ENCODE data around the gene AADACL4. TPM values are rescaled to one million over a fixed set of nuclear protein-coding genes. Genes with fewer than 3 reads are reported as not detected.
"Not testable (repeated sequence)": the region's sequence is repeated elsewhere in the genome, so short reads cannot be mapped to it uniquely, and the experiment has no call there.

Gene AADACL4
- total RNA-seq, 1 donor from 2014 or later: not detected

DNA sequence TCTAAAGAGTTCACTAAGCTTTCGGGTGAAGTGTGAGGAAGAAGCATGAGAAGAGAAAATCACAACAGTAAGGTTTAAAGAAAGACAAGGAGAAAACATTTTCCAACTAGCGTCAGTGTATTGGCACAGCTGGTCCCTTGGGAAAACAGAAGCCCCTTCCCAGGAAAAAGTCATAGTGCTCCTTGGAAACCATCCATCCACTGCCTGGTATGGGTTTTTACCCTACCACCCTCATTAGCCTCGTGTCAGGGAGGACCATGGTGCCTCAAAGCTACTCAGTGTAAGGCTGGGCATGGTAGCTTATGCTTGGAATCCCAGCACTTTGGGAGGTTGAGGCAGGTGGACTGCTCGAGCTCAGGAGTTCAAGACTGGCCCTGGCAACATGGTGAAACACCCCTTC, 12.7 kb downstream of the AADACL4 start:
- H3K4me1 ChIP-seq: peaks cover 6% of the 10 kb centered on the region
- no peak for DNase-seq
- no peaks in the 10 kb centered on the region for H3K9me3 ChIP-seq (replicated peaks)
- TF ChIP-seq, protein P1, sequence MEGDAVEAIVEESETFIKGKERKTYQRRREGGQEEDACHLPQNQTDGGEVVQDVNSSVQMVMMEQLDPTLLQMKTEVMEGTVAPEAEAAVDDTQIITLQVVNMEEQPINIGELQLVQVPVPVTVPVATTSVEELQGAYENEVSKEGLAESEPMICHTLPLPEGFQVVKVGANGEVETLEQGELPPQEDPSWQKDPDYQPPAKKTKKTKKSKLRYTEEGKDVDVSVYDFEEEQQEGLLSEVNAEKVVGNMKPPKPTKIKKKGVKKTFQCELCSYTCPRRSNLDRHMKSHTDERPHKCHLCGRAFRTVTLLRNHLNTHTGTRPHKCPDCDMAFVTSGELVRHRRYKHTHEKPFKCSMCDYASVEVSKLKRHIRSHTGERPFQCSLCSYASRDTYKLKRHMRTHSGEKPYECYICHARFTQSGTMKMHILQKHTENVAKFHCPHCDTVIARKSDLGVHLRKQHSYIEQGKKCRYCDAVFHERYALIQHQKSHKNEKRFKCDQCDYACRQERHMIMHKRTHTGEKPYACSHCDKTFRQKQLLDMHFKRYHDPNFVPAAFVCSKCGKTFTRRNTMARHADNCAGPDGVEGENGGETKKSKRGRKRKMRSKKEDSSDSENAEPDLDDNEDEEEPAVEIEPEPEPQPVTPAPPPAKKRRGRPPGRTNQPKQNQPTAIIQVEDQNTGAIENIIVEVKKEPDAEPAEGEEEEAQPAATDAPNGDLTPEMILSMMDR (IDR thresholded peaks at IDR 0.05; ENCODE audit: borderline replicate concordance): no peak
- H3K4me3 ChIP-seq: no peak overlapping the region
- intact Hi-C loops (cut with micrococcal nuclease): loop anchor here (10.0 kb wide), 1 partner anchor 342 kb away; no protein-coding TSS in a partner anchor
- no peaks in the 10 kb centered on the region for H3K36me3 ChIP-seq
- no peaks in the 10 kb centered on the region for H3K27me3 ChIP-seq (ENCODE audit: low read depth)
- no peak overlapping the region for H3K27ac ChIP-seq (replicated peaks)

DNA sequence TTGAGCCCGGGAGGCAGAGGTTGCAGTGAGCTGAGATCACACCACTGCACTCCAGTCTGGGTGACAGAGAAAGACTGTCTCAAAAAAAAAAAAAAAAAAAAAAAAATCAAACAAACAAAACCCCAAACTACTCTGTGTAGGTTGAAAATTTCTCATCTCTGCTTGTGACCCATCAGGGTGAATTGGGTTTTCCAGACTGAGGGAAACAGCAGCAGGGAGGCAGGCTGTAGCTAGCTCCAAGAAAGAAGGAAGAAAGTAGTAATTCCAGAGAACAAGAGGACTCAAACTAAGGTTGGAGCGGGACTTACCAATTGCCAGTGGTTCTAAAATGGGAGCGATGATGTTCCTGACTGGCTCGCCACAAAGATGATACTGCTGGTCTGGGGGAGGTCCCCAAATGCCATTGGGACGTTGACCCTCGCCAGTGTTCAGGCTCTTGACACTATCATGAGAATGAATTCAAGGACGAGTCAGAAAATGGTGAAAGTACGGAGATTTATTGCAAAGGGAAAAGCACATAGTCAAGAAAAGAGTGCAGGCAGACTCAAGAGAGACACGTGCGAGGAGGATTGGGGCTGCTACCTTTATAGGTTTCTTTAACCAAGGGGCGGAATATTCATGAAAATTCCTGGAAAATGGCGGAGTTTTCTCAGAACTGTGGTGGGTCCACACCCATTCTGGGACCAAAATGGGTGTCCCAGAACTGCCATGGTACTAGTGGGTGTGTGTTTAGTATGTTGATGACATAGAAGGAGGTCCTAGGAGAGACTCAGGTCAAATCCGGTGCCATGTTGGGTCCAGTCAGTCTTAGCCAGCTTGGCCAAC, 13.4 kb downstream of the AADACL4 start:
- intact Hi-C loops (cut with micrococcal nuclease): loop anchor here (10.0 kb wide), 1 partner anchor 342 kb away; no protein-coding TSS in a partner anchor
- no peak for DNase-seq
- Histone ChIP-seq H3K4me3 (no peak overlapping the region), H3K27me3 (ENCODE audit: low read depth) (no peaks in the 10 kb centered on the region), H3K36me3 (no peaks in the 10 kb centered on the region), H3K4me1 (peaks cover 6% of the 10 kb centered on the region), H3K27ac (replicated peaks) (no peak overlapping the region), H3K9me3 (replicated peaks) (no peaks in the 10 kb centered on the region)
- TF ChIP-seq, protein P1 (IDR thresholded peaks at IDR 0.05; ENCODE audit: borderline replicate concordance): no peak

DNA sequence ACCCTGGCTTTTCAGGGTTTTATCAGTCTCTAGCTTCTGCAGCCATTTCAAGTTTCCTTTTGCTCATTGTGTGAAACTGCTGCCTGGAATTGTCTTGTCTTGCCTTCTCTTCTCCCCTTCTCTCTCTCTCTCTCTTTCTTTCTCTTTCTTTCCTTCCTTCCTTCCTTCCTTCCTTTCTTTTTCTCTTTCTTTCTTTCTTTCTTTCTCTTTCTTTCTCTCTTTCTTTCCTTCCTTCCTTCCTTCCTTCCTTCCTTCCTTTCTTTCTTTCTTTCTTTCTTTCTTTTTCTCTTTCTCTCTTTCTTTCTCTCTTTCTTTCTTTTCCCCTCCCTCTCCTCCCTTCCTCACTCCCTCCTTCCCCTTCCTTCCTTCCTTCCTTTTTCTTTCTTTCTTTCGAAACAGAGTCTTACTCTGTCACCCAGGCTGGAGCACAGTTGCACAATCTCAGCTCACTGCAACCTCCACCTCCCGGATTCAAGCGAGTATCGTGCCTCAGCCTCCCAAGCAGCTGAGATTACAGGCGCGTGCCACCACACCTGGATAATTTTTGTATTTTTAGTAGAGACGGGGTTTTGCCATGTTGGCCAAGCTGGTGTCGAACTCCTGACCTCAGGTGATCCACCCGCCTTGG, 14.1 kb downstream of the AADACL4 start:
- H3K27me3 ChIP-seq (ENCODE audit: low read depth); H3K27ac ChIP-seq (replicated peaks); H3K4me1 ChIP-seq; H3K36me3 ChIP-seq; DNase-seq; H3K9me3 ChIP-seq (replicated peaks); H3K4me3 ChIP-seq: not testable (repeated sequence)
- intact Hi-C loops (cut with micrococcal nuclease): loop anchor here (10.0 kb wide), 1 partner anchor 343 kb away; no protein-coding TSS in a partner anchor

DNA sequence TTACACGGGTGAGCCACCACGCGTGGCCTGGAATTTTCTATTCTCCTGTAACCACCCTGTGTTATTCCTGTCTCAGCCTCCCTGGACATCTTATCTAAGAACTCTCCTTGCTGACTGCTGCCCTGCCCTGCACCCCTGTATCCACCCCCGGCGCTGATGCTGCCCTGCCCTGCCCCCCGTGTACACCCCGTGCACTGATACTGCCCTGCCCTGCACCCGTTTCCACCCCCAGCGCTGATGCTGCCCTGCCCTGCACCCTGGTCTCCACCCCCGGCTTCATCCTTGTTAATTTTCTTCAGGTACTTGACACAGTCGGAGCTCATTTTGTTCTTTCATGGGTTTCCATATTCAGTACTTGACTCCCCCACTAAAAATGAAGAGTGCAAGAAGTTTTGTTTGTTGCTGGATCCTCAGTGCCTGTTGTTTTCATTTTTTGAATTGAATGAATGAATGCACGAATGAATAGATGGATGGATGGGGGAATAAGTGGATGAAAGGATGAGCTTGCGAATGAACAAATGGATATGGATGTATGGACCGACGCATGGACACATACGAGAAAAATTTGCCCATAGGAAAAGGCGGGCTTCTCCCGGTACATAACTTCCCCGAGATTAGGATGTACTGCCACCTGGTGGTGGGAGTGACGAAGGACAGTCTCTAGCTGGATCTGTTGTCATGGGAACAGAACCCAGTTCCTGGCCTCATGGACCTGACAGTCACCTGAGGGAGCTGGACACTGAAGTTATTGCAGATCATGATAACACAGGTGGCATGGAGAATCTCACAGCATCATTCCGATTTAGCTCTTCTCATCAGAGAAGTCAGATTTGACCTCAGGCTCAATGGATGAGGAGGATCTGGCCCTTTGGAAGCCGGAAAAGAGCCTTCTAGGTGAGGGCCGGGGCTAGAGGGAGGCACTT, 14.9 kb downstream of the AADACL4 start:
- peak; percentile 67 for DNase-seq
- Histone ChIP-seq H3K36me3 (no peaks in the 10 kb centered on the region), H3K9me3 (replicated peaks) (peaks cover 13% of the 10 kb centered on the region), H3K4me3 (no peak overlapping the region), H3K27me3 (ENCODE audit: low read depth) (no peaks in the 10 kb centered on the region), H3K4me1 (peaks cover 6% of the 10 kb centered on the region), H3K27ac (replicated peaks) (no peak overlapping the region)
- TF ChIP-seq, protein P1 (IDR thresholded peaks at IDR 0.05; ENCODE audit: borderline replicate concordance): peak; percentile 95
- intact Hi-C loops (cut with micrococcal nuclease): loop anchor here (10.0 kb wide), 1 partner anchor 344 kb away; no protein-coding TSS in a partner anchor

DNA sequence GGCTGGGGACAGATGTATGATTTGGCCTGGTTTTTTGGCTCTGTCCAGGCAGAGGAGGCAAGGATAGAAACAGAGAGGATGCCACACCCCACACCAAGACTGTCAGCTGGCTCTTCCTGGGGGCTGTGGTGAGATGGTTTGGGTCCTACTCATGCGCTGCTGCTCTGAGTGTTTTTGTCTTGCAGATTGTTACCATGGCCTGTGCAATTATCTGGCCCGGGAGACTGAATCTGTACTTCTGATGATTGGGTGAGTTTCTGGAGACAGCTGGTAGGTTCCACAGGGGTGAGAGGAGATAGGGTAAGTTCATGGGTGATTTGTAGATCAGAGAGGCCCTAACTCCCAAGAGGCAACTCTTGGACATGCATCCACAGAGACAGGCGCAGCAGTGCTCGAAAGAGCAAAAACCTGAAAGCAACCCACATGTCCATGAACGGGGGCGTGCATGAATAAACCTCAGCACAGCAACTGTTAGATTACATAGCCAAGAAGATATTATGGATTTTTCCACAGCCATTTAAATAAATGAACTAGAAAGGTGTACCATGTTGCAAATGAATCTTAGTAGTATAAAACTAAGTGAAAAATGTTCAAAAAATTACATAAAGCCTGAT, 17.8 kb downstream of the AADACL4 start:
- no peak overlapping the region for H3K4me3 ChIP-seq
- no peaks in the 10 kb centered on the region for H3K36me3 ChIP-seq
- peaks cover 13% of the 10 kb centered on the region for H3K9me3 ChIP-seq (replicated peaks)
- no peaks in the 10 kb centered on the region for H3K27me3 ChIP-seq (ENCODE audit: low read depth)
- intact Hi-C loops (cut with micrococcal nuclease): no loop called here
- peaks cover 6% of the 10 kb centered on the region for H3K4me1 ChIP-seq
- DNase-seq: no peak
- no peak overlapping the region for H3K27ac ChIP-seq (replicated peaks)
- TF ChIP-seq, protein P1 (IDR thresholded peaks at IDR 0.05; ENCODE audit: borderline replicate concordance): no peak

Measured in left ventricle myocardium inferior (tissue), 1 donor.